ENCODE measurements around the gene ADPRH. TPM values are rescaled to one million over a fixed set of nuclear protein-coding genes. Genes with fewer than 3 reads are reported as not detected.

ADPRH gene
- total and polyA plus RNA-seq, 2 of the 4 experiments (the other 2 are of a cell fraction), result under 0.01 to 0.12 TPM

GRCh38 chr3:119598410-119599098 lies 19.3 kb downstream of the ADPRH start:
- Histone ChIP-seq H2BK15ac (ENCODE audit: low read depth, low read length) (no peak overlapping the region), H2BK20ac (ENCODE audit: low read depth, low read length) (no peak overlapping the region), H3K27ac (ENCODE audit: insufficient read depth, low read length) (no peak overlapping the region), H3K14ac (replicated peaks; ENCODE audit: low read depth, low read length) (no peak overlapping the region), H3K4ac (ENCODE audit: low read depth, low read length) (no peak overlapping the region), H4K20me1 (ENCODE audit: insufficient read depth, low read length) (no peaks in the 10 kb centered on the region), H2AK5ac (ENCODE audit: low read depth, low read length) (no peak overlapping the region), H3K36me3 (ENCODE audit: control insufficient read depth, insufficient read depth, low read length) (no peaks in the 10 kb centered on the region), H3K27me3 (ENCODE audit: control insufficient read depth, insufficient read depth, low read length) (peaks cover 17% of the 10 kb centered on the region), H3K4me3 (ENCODE audit: insufficient read depth, low read depth, low read length) (no peak overlapping the region), H3K4me2 (ENCODE audit: low read depth, low read length) (no peak overlapping the region), H3K9me1 (ENCODE audit: insufficient read depth, low read length) (no peaks in the 10 kb centered on the region), H4K5ac (ENCODE audit: low read depth, low read length) (no peak overlapping the region), H3K18ac (ENCODE audit: low read depth, low read length) (no peak overlapping the region), H3K9me3 (ENCODE audit: control insufficient read depth, insufficient read depth, low read length) (no peaks in the 10 kb centered on the region), H3K9ac (ENCODE audit: low read depth, low read length) (no peak overlapping the region), H2BK120ac (ENCODE audit: low read depth, low read length) (no peak overlapping the region), H4K8ac (ENCODE audit: low read depth in 2 of 2, low read length in 2 of 2) (no peak overlapping the region), H3K79me1 (ENCODE audit: low read depth in 1 of 2, low read length in 2 of 2) (no peaks in the 10 kb centered on the region), H3K4me1 (ENCODE audit: control insufficient read depth, insufficient read depth, low read length) (no peaks in the 10 kb centered on the region), H3K56ac (ENCODE audit: extremely low read depth, insufficient read depth, low read length) (no peak overlapping the region), H4K91ac (ENCODE audit: insufficient read depth, low read depth, low read length) (no peak overlapping the region), H2BK5ac (ENCODE audit: low read depth, low read length, poor library complexity, severe bottlenecking) (no peak overlapping the region), H2AK9ac (replicated peaks; ENCODE audit: low read depth, low read length, poor library complexity) (no peak overlapping the region), H3K23ac (ENCODE audit: low read depth, low read length) (no peak overlapping the region), H2AFZ (replicated peaks; ENCODE audit: low read length, poor library complexity) (no peak overlapping the region)
- TF ChIP-seq CHD1 (IDR thresholded peaks at IDR 0.05; ENCODE audit: low read depth, low read length) (no peak), SMC3 (IDR thresholded peaks at IDR 0.05; ENCODE audit: low read depth, low read length) (no peak)
- intact Hi-C loops (cut with micrococcal nuclease), result no loop called here
- dilution Hi-C loops (cut with HindIII; ENCODE audit: low sequenced_read_pairs, unreplicated experiment), result no loop called here
- ATAC-seq (ENCODE audit: low read depth), result no peak
- BruUV-seq (replicated peaks), result no TSS peak
- DNase-seq, result no peak
- no CpG with 5 or more reads among the region's 1 CpG for WGBS, 2 experiments (ENCODE audit: extremely low coverage in 2 of 2, insufficient read length in 1 of 2)
- CTCF ChIA-PET, result no interaction called here
- POLR2A ChIA-PET (ENCODE audit: unreplicated experiment), result no interaction called here
- in situ Hi-C loops (cut with MboI; ENCODE audit: low sequenced_read_pairs), result loop anchor here (25.0 kb wide), 1 partner anchor 711 kb away; no protein-coding TSS in a partner anchor
